Naive thymus-derived CD4-positive, alpha-beta T cell (primary cell): ENCODE measurements around the gene KIF26B. TPM values are rescaled to one million over a fixed set of nuclear protein-coding genes. Genes with fewer than 3 reads are reported as not detected.

Experiments
- ATAC-seq: fragments of 150-1000 bp; cut with Tn5 transposase; 2 replicates; pipeline ENCODE4 v1.10.0; 2021; ENCODE audit warnings: mild to moderate bottlenecking, moderate library complexity
- CTCF ChIA-PET: fragments of 350-600 bp; sonication (Branson Sonifier 250); formaldehyde crosslinking; loops from one replicate; lab custom pipeline; 2021; ENCODE audit warnings: antibody characterized with exemption; lab: Charles Lee
- POLR2A ChIA-PET: fragments of 350-600 bp; sonication (Branson Sonifier 250); formaldehyde crosslinking; loops from one replicate; lab custom pipeline; 2021; ENCODE audit warnings: antibody characterized with exemption, inconsistent platforms; lab: Charles Lee
- DNase-seq, 9 donors: peaks; one replicate each; pipeline versions ENCODE4 v3.0.0 to v3.0.0-alpha.2; 2020 to 2022; ENCODE audit warnings: mixed read lengths in 1 of 9
- H3K27ac ChIP-seq: one replicate; pipeline ENCODE4 v1.7.0; 2013; ENCODE audit warnings: mild to moderate bottlenecking, low read depth, low read length, moderate library complexity
- H3K27me3 ChIP-seq, 2 donors: one replicate each; pipeline ENCODE4 v1.7.0; 2013; ENCODE audit warnings: low read length in 2 of 2, mild to moderate bottlenecking in 2 of 2, moderate library complexity in 2 of 2; ENCODE audit not compliant: control insufficient read depth in 2 of 2, insufficient read depth in 2 of 2
- H3K36me3 ChIP-seq, 3 experiments: 1 replicate in 2 of 3; 2 replicates in 1 of 3; pipeline ENCODE4 v1.7.0; 2013; ENCODE audit warnings: low read length in 3 of 3, mild to moderate bottlenecking in 3 of 3, moderate library complexity in 1 of 3; ENCODE audit not compliant: insufficient read depth in 3 of 3, control insufficient read depth in 2 of 3
- H3K4me1 ChIP-seq, 2 donors: one replicate each; pipeline ENCODE4 v1.7.0; 2013; ENCODE audit warnings: low read length in 2 of 2, mild to moderate bottlenecking in 2 of 2, moderate library complexity in 1 of 2; ENCODE audit not compliant: control insufficient read depth in 2 of 2, insufficient read depth in 2 of 2
- H3K4me3 ChIP-seq: 2 replicates; pipeline ENCODE4 v1.7.0; 2013; ENCODE audit warnings: mild to moderate bottlenecking, low read length
- H3K9me3 ChIP-seq, 3 experiments: 1 replicate in 2 of 3; 2 replicates in 1 of 3; pipeline ENCODE4 v1.7.0; 2013; ENCODE audit warnings: low read length in 3 of 3; ENCODE audit not compliant: control insufficient read depth in 2 of 3
- H3K27ac Mint-ChIP-seq, 9 donors: one replicate each; pipeline ENCODE4 v1.8.0; 2020 to 2022; ENCODE audit warnings: mixed read lengths in 9 of 9, mild to moderate bottlenecking in 8 of 9, moderate library complexity in 5 of 9, inconsistent platforms in 2 of 9
- H3K27me3 Mint-ChIP-seq, 5 donors: one replicate each; pipeline ENCODE4 v1.8.0; 2021 to 2022; ENCODE audit warnings: mixed read lengths in 5 of 5, mild to moderate bottlenecking in 1 of 5
- H3K36me3 Mint-ChIP-seq, 5 donors: one replicate each; pipeline ENCODE4 v1.8.0; 2020 to 2022; ENCODE audit warnings: mixed read lengths in 5 of 5, mild to moderate bottlenecking in 3 of 5, inconsistent platforms in 1 of 5
- H3K4me1 Mint-ChIP-seq, 7 donors: one replicate each; pipeline ENCODE4 v1.8.0; 2020 to 2022; ENCODE audit warnings: mixed read lengths in 7 of 7, mild to moderate bottlenecking in 3 of 7, inconsistent platforms in 1 of 7
- H3K4me3 Mint-ChIP-seq, 10 donors: one replicate each; pipeline ENCODE4 v1.8.0; 2020 to 2022; ENCODE audit warnings: mild to moderate bottlenecking in 10 of 10, mixed read lengths in 10 of 10, moderate library complexity in 6 of 10, inconsistent platforms in 2 of 10
- H3K9me3 Mint-ChIP-seq, 11 donors: one replicate each; pipeline ENCODE4 v1.8.0; 2020 to 2022; ENCODE audit warnings: mixed read lengths in 11 of 11, mild to moderate bottlenecking in 4 of 11, inconsistent platforms in 1 of 11, moderate library complexity in 1 of 11
- intact Hi-C, 2 donors: fragments of 100-400 bp; cut with micrococcal nuclease; formaldehyde crosslinking; loops; one replicate each; pipeline ENCODE4 v1.15.1; 2023
- polyA plus RNA-seq, 2 donors: library from polyadenylated mRNA; unstranded; fragments of 300-500 nt; fragmentation: Illumina TruSeq; gene quantifications; one replicate each; pipeline ENCODE4 v1.2.3, GENCODE V29; 2021
- total RNA-seq, 6 experiments: library from RNA in 5 of 6; stranded (reverse) in 5 of 6; gene quantifications; 1 replicate in 5 of 6; 2 replicates in 1 of 6; pipeline ENCODE4 v1.2.3 and lab custom pipeline; 2021 to 2026

Gene KIF26B
- total and polyA plus RNA-seq, 7 experiments from 2014 or later = 0.06 to 0.24 (median 0.21) TPM; not detected in 4

DNA sequence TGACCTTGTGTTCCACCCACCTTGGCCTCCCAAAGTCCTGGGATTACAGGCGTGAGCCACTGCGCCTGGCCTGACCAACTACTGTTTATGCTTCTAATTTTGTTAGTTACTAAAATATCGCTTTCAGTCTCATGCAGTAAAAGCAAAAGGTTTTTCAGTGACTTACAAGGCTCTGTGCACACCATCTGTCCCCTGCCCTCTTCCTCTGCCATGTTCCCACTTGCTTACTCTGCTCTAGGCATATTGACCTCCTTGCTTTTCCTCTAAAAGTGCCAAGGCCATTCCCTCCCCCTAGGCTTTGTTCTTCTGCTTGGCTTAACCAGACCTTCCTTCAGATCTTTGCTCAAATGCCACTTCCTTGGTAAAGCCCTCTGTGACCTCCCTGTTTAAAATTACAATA lies 276.9 kb downstream of the KIF26B start:
- Mint-ChIP-seq H3K36me3 (no peaks in the 10 kb centered on the region), H3K27me3 (peaks cover 0 to 16% (median 0%) of the 10 kb centered on the region in 5 donors), H3K27ac (no peak overlapping the region), H3K4me1 (no peaks in the 10 kb centered on the region), H3K9me3 (peaks cover 0 to 6% (median 0%) of the 10 kb centered on the region in 11 donors), H3K4me3 (no peak overlapping the region)
- Histone ChIP-seq H3K4me3 (no peak overlapping the region), H3K27me3 (no peaks in the 10 kb centered on the region), H3K27ac (no peak overlapping the region), H3K36me3 (no peaks in the 10 kb centered on the region), H3K9me3 (no peaks in the 10 kb centered on the region), H3K4me1 (no peaks in the 10 kb centered on the region)
- ATAC-seq = no peak
- POLR2A ChIA-PET = no interaction called here
- CTCF ChIA-PET = no interaction called here
- intact Hi-C loops = no loop called here
- DNase-seq = no peak

- no peak for ATAC-seq
- Mint-ChIP-seq H3K27ac (no peak overlapping the region), H3K36me3 (no peaks in the 10 kb centered on the region), H3K27me3 (peaks cover 0 to 22% (median 4%) of the 10 kb centered on the region in 5 donors), H3K4me1 (no peaks in the 10 kb centered on the region), H3K9me3 (peaks cover 0 to 6% (median 1%) of the 10 kb centered on the region in 11 donors), H3K4me3 (no peak overlapping the region)
- H3K27me3 ChIP-seq = no peaks in the 10 kb centered on the region
- CTCF ChIA-PET = no interaction called here
- intact Hi-C loops = no loop called here
- no peaks in the 10 kb centered on the region for H3K36me3 ChIP-seq
- H3K9me3 ChIP-seq = no peaks in the 10 kb centered on the region
- no peak overlapping the region for H3K27ac ChIP-seq
- DNase-seq = no peak
- POLR2A ChIA-PET = no interaction called here
- no peak overlapping the region for H3K4me3 ChIP-seq
- H3K4me1 ChIP-seq = no peaks in the 10 kb centered on the region
These were observed 277.6 kb downstream of the KIF26B start for GRCh38 chr1:245432228-245432875.

GRCh38 chr1:245433561-245433960 lies 278.8 kb downstream of the KIF26B start:
- no peaks in the 10 kb centered on the region for H3K36me3 ChIP-seq
- no peaks in the 10 kb centered on the region for H3K4me1 ChIP-seq
- Mint-ChIP-seq H3K4me3 (no peak overlapping the region), H3K9me3 (peaks cover 0 to 6% (median 2%) of the 10 kb centered on the region in 11 donors), H3K27me3 (peaks cover 0 to 33% (median 13%) of the 10 kb centered on the region in 5 donors), H3K4me1 (no peaks in the 10 kb centered on the region), H3K36me3 (no peaks in the 10 kb centered on the region), H3K27ac (no peak overlapping the region)
- DNase-seq (no peak), ATAC-seq (no peak)
- intact Hi-C loops = no loop called here
- H3K27me3 ChIP-seq = no peaks in the 10 kb centered on the region
- ChIA-PET POLR2A (no interaction called here), CTCF (no interaction called here)
- H3K27ac ChIP-seq = no peak overlapping the region
- H3K9me3 ChIP-seq = no peaks in the 10 kb centered on the region
- H3K4me3 ChIP-seq = no peak overlapping the region

- DNase-seq = no peak
- ATAC-seq = no peak
- ChIA-PET CTCF (no interaction called here), POLR2A (no interaction called here)
- no peak overlapping the region for H3K27ac ChIP-seq
- H3K4me3 Mint-ChIP-seq = no peak overlapping the region
- intact Hi-C loops = no loop called here
- H3K27me3 Mint-ChIP-seq = peaks cover 0 to 40% (median 16%) of the 10 kb centered on the region in 5 donors
- no peaks in the 10 kb centered on the region for H3K9me3 ChIP-seq
- H3K4me1 Mint-ChIP-seq = no peaks in the 10 kb centered on the region
- no peaks in the 10 kb centered on the region for H3K27me3 ChIP-seq
- H3K9me3 Mint-ChIP-seq = peaks cover 0 to 6% (median 3%) of the 10 kb centered on the region in 11 donors
- H3K27ac Mint-ChIP-seq = no peak overlapping the region
- no peaks in the 10 kb centered on the region for H3K36me3 ChIP-seq
- no peaks in the 10 kb centered on the region for H3K4me1 ChIP-seq
- no peak overlapping the region for H3K4me3 ChIP-seq
- H3K36me3 Mint-ChIP-seq = no peaks in the 10 kb centered on the region
These were observed 279.5 kb downstream of the KIF26B start for GRCh38 chr1:245434280-245434679.

GRCh38 chr1:245436407-245436806 lies 281.6 kb downstream of the KIF26B start:
- Mint-ChIP-seq H3K9me3 (peaks cover 0 to 6% (median 3%) of the 10 kb centered on the region in 11 donors), H3K36me3 (no peaks in the 10 kb centered on the region), H3K27ac (no peak overlapping the region), H3K27me3 (peaks cover 0 to 55% (median 30%) of the 10 kb centered on the region in 5 donors), H3K4me1 (peaks cover 0 to 2% (median 2%) of the 10 kb centered on the region in 7 donors), H3K4me3 (no peak overlapping the region)
- Histone ChIP-seq H3K9me3 (no peaks in the 10 kb centered on the region), H3K4me3 (no peak overlapping the region), H3K27ac (no peak overlapping the region), H3K27me3 (no peaks in the 10 kb centered on the region), H3K4me1 (no peaks in the 10 kb centered on the region), H3K36me3 (no peaks in the 10 kb centered on the region)
- CTCF ChIA-PET = no interaction called here
- POLR2A ChIA-PET = no interaction called here
- intact Hi-C loops = no loop called here
- ATAC-seq (no peak), DNase-seq (no peak)

DNA sequence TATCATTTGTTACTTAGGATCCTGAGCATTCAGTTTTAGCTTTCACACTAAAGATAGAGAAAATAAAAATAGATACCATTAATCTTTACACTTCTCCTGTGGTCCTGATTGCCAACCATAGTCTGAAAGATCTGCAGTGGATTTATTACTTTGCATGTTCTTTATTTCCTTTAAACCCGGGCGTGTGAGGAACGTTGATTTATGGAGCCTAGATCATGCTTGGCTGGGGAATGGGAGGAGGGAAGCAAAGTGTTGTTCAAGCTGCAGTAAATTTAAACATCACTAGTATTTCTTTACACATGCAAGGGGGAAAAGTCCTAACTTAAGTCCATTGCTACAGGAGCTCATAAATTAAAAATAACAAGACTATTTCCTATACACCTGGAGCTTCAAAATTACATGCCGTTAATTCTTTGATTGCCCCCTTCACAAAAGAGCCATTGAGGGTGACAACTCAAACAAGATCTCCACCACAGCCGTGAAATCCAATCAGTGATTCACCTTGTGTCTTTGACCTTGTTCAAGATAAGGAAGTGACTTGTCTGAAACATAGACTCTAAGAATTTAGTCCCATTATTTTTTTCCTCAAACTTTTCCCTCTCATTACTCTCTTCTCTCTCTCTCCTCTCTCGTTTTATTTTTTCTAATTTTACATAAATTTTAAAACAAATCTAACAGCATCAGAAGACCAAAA lies 282.7 kb downstream of the KIF26B start:
- ChIA-PET CTCF (no interaction called here), POLR2A (no interaction called here)
- H3K4me3 ChIP-seq = no peak overlapping the region
- ATAC-seq (no peak), DNase-seq (no peak)
- no peak overlapping the region for H3K27ac ChIP-seq
- no peaks in the 10 kb centered on the region for H3K36me3 Mint-ChIP-seq
- peaks cover 0 to 6% (median 3%) of the 10 kb centered on the region in 11 donors for H3K9me3 Mint-ChIP-seq
- intact Hi-C loops = no loop called here
- peaks cover 0 to 11% (median 8%) of the 10 kb centered on the region in 7 donors for H3K4me1 Mint-ChIP-seq
- peaks cover 0 to 56% (median 39%) of the 10 kb centered on the region in 5 donors for H3K27me3 Mint-ChIP-seq
- no peak overlapping the region for H3K27ac Mint-ChIP-seq
- H3K36me3 ChIP-seq = no peaks in the 10 kb centered on the region
- no peaks in the 10 kb centered on the region for H3K27me3 ChIP-seq
- H3K4me1 ChIP-seq = no peaks in the 10 kb centered on the region
- H3K4me3 Mint-ChIP-seq = no peak overlapping the region
- H3K9me3 ChIP-seq = no peaks in the 10 kb centered on the region
